Osteocyte (in vitro differentiated cells): Measurements from ENCODE around the gene EPG5. TPM values are rescaled to one million over a fixed set of nuclear protein-coding genes. Genes with fewer than 3 reads are reported as not detected.

Source experiments
- DNase-seq: peaks from one replicate; pipeline ENCODE4 v3.0.0; 2021; ENCODE audit warnings: mixed read lengths; ENCODE audit not compliant: unreplicated experiment; ENCODE audit errors: extremely low spot score
- H3K27ac Mint-ChIP-seq: one replicate; pipeline ENCODE4 v1.8.0; 2021; ENCODE audit warnings: mild to moderate bottlenecking, mixed read lengths; ENCODE audit not compliant: unreplicated experiment
- H3K27me3 Mint-ChIP-seq: one replicate; pipeline ENCODE4 v1.8.0; 2021; ENCODE audit warnings: mixed read lengths; ENCODE audit not compliant: unreplicated experiment
- H3K36me3 Mint-ChIP-seq: one replicate; pipeline ENCODE4 v1.8.0; 2021; ENCODE audit warnings: mixed read lengths; ENCODE audit not compliant: unreplicated experiment
- H3K4me1 Mint-ChIP-seq: one replicate; pipeline ENCODE4 v1.8.0; 2021; ENCODE audit warnings: mixed read lengths; ENCODE audit not compliant: unreplicated experiment
- H3K4me3 Mint-ChIP-seq: one replicate; pipeline ENCODE4 v1.8.0; 2021; ENCODE audit warnings: mild to moderate bottlenecking, moderate library complexity, mixed read lengths; ENCODE audit not compliant: unreplicated experiment
- H3K9me3 Mint-ChIP-seq: one replicate; pipeline ENCODE4 v1.8.0; 2021; ENCODE audit warnings: mixed read lengths; ENCODE audit not compliant: unreplicated experiment
- CTCF ChIP-seq: fragments of 200-600 bp; sonication (generic); IDR thresholded peaks from 2 replicates; pipeline ENCODE4 v1.5.0; 2021; ENCODE audit warnings: antibody characterized with exemption, mild to moderate bottlenecking, moderate library complexity
- total RNA-seq: library from RNA; stranded (reverse); gene quantifications from 2 replicates; pipeline ENCODE4 v1.2.1, GENCODE V29; 2021

Gene EPG5
- total RNA-seq, 1 donor from 2014 or later, result 30.9 TPM

- no peak for DNase-seq
- H3K4me1 Mint-ChIP-seq, result no peaks in the 10 kb centered on the region
- no peak overlapping the region for H3K4me3 Mint-ChIP-seq
- H3K9me3 Mint-ChIP-seq, result no peaks in the 10 kb centered on the region
- H3K36me3 Mint-ChIP-seq, result peaks cover 78% of the 10 kb centered on the region
- TF ChIP-seq CTCF, result no peak
- H3K27ac Mint-ChIP-seq, result no peak overlapping the region
- no peaks in the 10 kb centered on the region for H3K27me3 Mint-ChIP-seq
Observed at GRCh38 chr18:45856531-45856930, 110.6 kb downstream of the EPG5 start.

GRCh38 chr18:45854036-45854586, 113.0 kb downstream of the EPG5 start:
- Mint-ChIP-seq H3K27ac (no peak overlapping the region), H3K9me3 (no peaks in the 10 kb centered on the region), H3K27me3 (no peaks in the 10 kb centered on the region), H3K4me3 (no peak overlapping the region), H3K36me3 (peaks cover 77% of the 10 kb centered on the region), H3K4me1 (no peaks in the 10 kb centered on the region)
- DNase-seq, result no peak
- no peak for TF ChIP-seq CTCF

- no peak for DNase-seq
- no peaks in the 10 kb centered on the region for H3K27me3 Mint-ChIP-seq
- peaks cover 71% of the 10 kb centered on the region for H3K36me3 Mint-ChIP-seq
- no peak overlapping the region for H3K27ac Mint-ChIP-seq
- no peak overlapping the region for H3K4me3 Mint-ChIP-seq
- no peaks in the 10 kb centered on the region for H3K9me3 Mint-ChIP-seq
- H3K4me1 Mint-ChIP-seq, result peaks cover 2% of the 10 kb centered on the region
- no peak for TF ChIP-seq CTCF
Observed at GRCh38 chr18:45852631-45853030, 114.5 kb downstream of the EPG5 start.

- peaks cover 6% of the 10 kb centered on the region for H3K4me1 Mint-ChIP-seq
- DNase-seq, result no peak
- no peak for TF ChIP-seq CTCF
- no peaks in the 10 kb centered on the region for H3K27me3 Mint-ChIP-seq
- H3K9me3 Mint-ChIP-seq, result no peaks in the 10 kb centered on the region
- peaks cover 62% of the 10 kb centered on the region for H3K36me3 Mint-ChIP-seq
- no peak overlapping the region for H3K4me3 Mint-ChIP-seq
- H3K27ac Mint-ChIP-seq, result no peak overlapping the region
Observed at GRCh38 chr18:45851161-45851925, 115.8 kb downstream of the EPG5 start.

- DNase-seq, result no peak
- TF ChIP-seq CTCF, result peak; percentile 32
- Mint-ChIP-seq H3K27ac (no peak overlapping the region), H3K27me3 (no peaks in the 10 kb centered on the region), H3K4me1 (peaks cover 6% of the 10 kb centered on the region), H3K36me3 (peaks cover 52% of the 10 kb centered on the region), H3K4me3 (no peak overlapping the region), H3K9me3 (no peaks in the 10 kb centered on the region)
Observed at GRCh38 chr18:45850021-45850420, 117.1 kb downstream of the EPG5 start.
